HG03103 (cell line): ENCODE results near the gene CCDC182.

Experiments
- ATAC-seq: cut with Tn5 transposase; IDR thresholded peaks from one replicate; pipeline ENCODE4 v1.9.1; 2021; ENCODE audit warnings: low read depth; ENCODE audit not compliant: unreplicated experiment

The CCDC182 gene

GRCh38 chr17:57745242-57745641 lies at the start of gene CCDC182:
CCDC182 (minus strand) TSS chr17:57745299; CDS start chr17:57745272, 27 bp downstream.
- no peak for ATAC-seq

GRCh38 chr17:57794841-57795240 lies 49.7 kb upstream of the CCDC182 start:
- no peak for ATAC-seq

GRCh38 chr17:57788725-57789124 lies 43.6 kb upstream of the CCDC182 start:
- ATAC-seq, result no peak

GRCh38 chr17:57785022-57785421 lies 39.9 kb upstream of the CCDC182 start:
- ATAC-seq, result no peak

GRCh38 chr17:57784226-57784895 lies 39.3 kb upstream of the CCDC182 start:
- no peak for ATAC-seq

GRCh38 chr17:57783338-57783742 lies 38.2 kb upstream of the CCDC182 start:
- no peak for ATAC-seq

- no peak for ATAC-seq
Measured at GRCh38 chr17:57782647-57783337, 37.7 kb upstream of the CCDC182 start.

- no peak for ATAC-seq
Measured at GRCh38 chr17:57782062-57782490, 37.0 kb upstream of the CCDC182 start.

- ATAC-seq, result no peak
Measured at GRCh38 chr17:57781386-57782061, 36.4 kb upstream of the CCDC182 start.

- ATAC-seq, result no peak
Measured at GRCh38 chr17:57779706-57780105, 34.6 kb upstream of the CCDC182 start.

- no peak for ATAC-seq
Measured at GRCh38 chr17:57778306-57778705, 33.2 kb upstream of the CCDC182 start.

GRCh38 chr17:57776366-57776765 lies 31.3 kb upstream of the CCDC182 start:
- ATAC-seq, result no peak

GRCh38 chr17:57774872-57775271 lies 29.8 kb upstream of the CCDC182 start:
- ATAC-seq, result no peak

- ATAC-seq, result no peak
Measured at GRCh38 chr17:57773557-57773956, 28.5 kb upstream of the CCDC182 start.

- ATAC-seq, result no peak
Measured at GRCh38 chr17:57772774-57773173, 27.7 kb upstream of the CCDC182 start.

- ATAC-seq, result no peak
Measured at GRCh38 chr17:57767561-57767960, 22.5 kb upstream of the CCDC182 start.

GRCh38 chr17:57766318-57766943 lies 21.3 kb upstream of the CCDC182 start:
- ATAC-seq, result no peak

GRCh38 chr17:57762452-57763395 lies 17.6 kb upstream of the CCDC182 start:
- ATAC-seq, result no peak

- ATAC-seq, result no peak
Measured at GRCh38 chr17:57761887-57762286, 16.8 kb upstream of the CCDC182 start.

GRCh38 chr17:57760046-57760445 lies 14.9 kb upstream of the CCDC182 start:
- ATAC-seq, result no peak
